Measurements from ENCODE around the gene POLR2H. TPM values are rescaled to one million over a fixed set of nuclear protein-coding genes. Genes with fewer than 3 reads are reported as not detected.

The POLR2H gene
- total RNA-seq, 2 donors from 2014 or later = 98.2 to 130 TPM

- DNase-seq = peak; percentile 65
Observed at GRCh38 chr3:184354121-184354728, 7.3 kb upstream of the POLR2H start.

DNA sequence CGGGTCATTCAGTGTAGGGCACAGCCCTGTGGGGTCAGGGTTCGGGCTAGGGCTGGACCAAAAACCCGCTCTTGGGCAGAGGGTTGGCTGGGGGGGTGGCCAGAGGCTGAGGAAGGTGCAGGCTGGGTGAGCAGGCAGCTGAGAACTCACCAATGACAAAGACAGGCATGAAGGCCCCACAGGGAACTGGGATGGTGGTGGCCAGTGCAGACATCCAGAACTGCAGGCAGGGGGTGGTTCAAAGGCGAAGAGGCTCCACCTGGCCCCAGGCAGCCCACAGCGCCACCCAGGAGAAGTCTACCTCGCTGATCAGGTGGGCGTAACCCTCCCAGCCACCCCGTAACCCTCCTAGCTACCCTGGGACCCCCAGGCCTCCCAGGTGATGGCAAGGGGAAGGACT lies 6.8 kb upstream of the POLR2H start:
- no peaks in the 10 kb centered on the region for H3K4me1 ChIP-seq
- H3K9me3 ChIP-seq = no peaks in the 10 kb centered on the region
- no peaks in the 10 kb centered on the region for H3K27me3 ChIP-seq
- intact Hi-C loops (cut with DNase I) = no loop called here
- TF ChIP-seq, protein P1, sequence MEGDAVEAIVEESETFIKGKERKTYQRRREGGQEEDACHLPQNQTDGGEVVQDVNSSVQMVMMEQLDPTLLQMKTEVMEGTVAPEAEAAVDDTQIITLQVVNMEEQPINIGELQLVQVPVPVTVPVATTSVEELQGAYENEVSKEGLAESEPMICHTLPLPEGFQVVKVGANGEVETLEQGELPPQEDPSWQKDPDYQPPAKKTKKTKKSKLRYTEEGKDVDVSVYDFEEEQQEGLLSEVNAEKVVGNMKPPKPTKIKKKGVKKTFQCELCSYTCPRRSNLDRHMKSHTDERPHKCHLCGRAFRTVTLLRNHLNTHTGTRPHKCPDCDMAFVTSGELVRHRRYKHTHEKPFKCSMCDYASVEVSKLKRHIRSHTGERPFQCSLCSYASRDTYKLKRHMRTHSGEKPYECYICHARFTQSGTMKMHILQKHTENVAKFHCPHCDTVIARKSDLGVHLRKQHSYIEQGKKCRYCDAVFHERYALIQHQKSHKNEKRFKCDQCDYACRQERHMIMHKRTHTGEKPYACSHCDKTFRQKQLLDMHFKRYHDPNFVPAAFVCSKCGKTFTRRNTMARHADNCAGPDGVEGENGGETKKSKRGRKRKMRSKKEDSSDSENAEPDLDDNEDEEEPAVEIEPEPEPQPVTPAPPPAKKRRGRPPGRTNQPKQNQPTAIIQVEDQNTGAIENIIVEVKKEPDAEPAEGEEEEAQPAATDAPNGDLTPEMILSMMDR (IDR thresholded peaks at IDR 0.05) = no peak
- no peak overlapping the region for H3K4me3 ChIP-seq
- DNase-seq = no peak
- H3K36me3 ChIP-seq = no peaks in the 10 kb centered on the region
- H3K9ac ChIP-seq (ENCODE audit: low read depth in 2 of 2, low read length in 2 of 2) = no peak overlapping the region
- H3K27ac ChIP-seq = no peak overlapping the region

More at GRCh38 chr3:184354121-184354728, 7.3 kb upstream of the POLR2H start:
- Histone ChIP-seq H3K27me3 (no peaks in the 10 kb centered on the region), H3K9me3 (no peaks in the 10 kb centered on the region), H3K27ac (no peak overlapping the region), H3K4me3 (no peak overlapping the region), H3K9ac (ENCODE audit: low read depth in 2 of 2, low read length in 2 of 2) (no peak overlapping the region), H3K4me1 (no peaks in the 10 kb centered on the region), H3K36me3 (no peaks in the 10 kb centered on the region)
- intact Hi-C loops (cut with DNase I) = no loop called here
- TF ChIP-seq, protein P1 (IDR thresholded peaks at IDR 0.05) = peak; percentile 60

DNA sequence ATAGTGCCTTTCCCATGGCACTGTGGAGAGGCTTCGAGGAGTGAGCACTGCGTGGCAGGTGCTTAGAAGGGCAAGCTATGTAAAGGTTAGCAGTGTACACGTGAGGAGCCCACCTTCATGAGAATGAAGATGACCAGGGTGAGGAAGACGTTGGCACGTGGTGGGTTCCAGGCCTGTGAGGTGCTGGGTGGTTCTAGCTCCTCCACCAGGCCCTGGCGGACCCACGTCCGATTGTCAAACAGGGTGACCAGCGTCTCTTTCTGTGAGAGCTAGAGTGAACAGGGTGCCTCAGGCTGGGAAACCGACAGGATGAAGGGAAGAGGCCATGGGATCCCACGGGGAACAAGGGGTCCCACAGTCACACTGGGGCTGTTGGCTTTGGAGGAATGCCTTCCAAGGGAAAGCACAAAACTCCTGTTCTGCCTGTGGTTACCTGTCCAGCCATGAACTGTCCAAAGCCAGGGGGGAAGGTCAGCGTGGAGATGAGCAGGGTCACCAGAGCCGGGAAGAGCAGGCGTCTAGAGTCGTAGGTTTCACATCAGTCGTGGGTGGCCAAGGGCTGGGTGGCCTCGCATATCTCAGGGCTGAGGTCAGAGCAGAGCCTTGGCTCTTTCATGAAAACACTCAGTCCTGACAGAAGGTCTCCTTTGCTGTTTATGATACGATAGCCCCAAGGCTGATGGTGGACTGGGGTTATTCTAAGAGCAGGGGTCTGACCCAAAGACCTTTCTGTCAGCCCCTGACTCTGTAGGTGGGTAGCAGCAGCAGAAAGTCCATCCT lies 6.1 kb upstream of the POLR2H start:
- TF ChIP-seq, protein P1 (IDR thresholded peaks at IDR 0.05) = no peak
- intact Hi-C loops (cut with DNase I) = no loop called here
- H3K9ac ChIP-seq (ENCODE audit: low read depth in 2 of 2, low read length in 2 of 2) = no peak overlapping the region
- no peak overlapping the region for H3K4me3 ChIP-seq
- no peaks in the 10 kb centered on the region for H3K4me1 ChIP-seq
- no peaks in the 10 kb centered on the region for H3K27me3 ChIP-seq
- H3K36me3 ChIP-seq = no peaks in the 10 kb centered on the region
- no peaks in the 10 kb centered on the region for H3K9me3 ChIP-seq
- DNase-seq = no peak
- no peak overlapping the region for H3K27ac ChIP-seq

- Histone ChIP-seq H3K4me3 (no peak overlapping the region), H3K27ac (no peak overlapping the region), H3K4me1 (peaks cover 5% of the 10 kb centered on the region), H3K9ac (ENCODE audit: low read depth in 2 of 2, low read length in 2 of 2) (no peak overlapping the region), H3K27me3 (no peaks in the 10 kb centered on the region), H3K36me3 (no peaks in the 10 kb centered on the region), H3K9me3 (no peaks in the 10 kb centered on the region)
- no peak for DNase-seq
- intact Hi-C loops (cut with DNase I) = no loop called here
- TF ChIP-seq, protein P1 (IDR thresholded peaks at IDR 0.05) = no peak
Observed at GRCh38 chr3:184357248-184358123, 4.0 kb upstream of the POLR2H start.

GRCh38 chr3:184358124-184358767 lies 3.3 kb upstream of the POLR2H start:
- intact Hi-C loops (cut with DNase I) = no loop called here
- TF ChIP-seq, protein P1 (IDR thresholded peaks at IDR 0.05) = no peak
- no peak overlapping the region for H3K27ac ChIP-seq

More at GRCh38 chr3:184358124-184358767, 3.3 kb upstream of the POLR2H start:
- Histone ChIP-seq H3K9me3 (no peaks in the 10 kb centered on the region), H3K27me3 (no peaks in the 10 kb centered on the region), H3K4me1 (peaks cover 5% of the 10 kb centered on the region), H3K4me3 (no peak overlapping the region), H3K36me3 (no peaks in the 10 kb centered on the region), H3K9ac (ENCODE audit: low read depth in 2 of 2, low read length in 2 of 2) (no peak overlapping the region)
- DNase-seq = no peak
